Vagina (tissue), 2 donors: ENCODE results near the gene CAMK2A. TPM values are rescaled to one million over a fixed set of nuclear protein-coding genes. Genes with fewer than 3 reads are reported as not detected.
A peak's percentile ranks its signal among the peaks of the same experiment; 100 is the strongest.

Experiments
- DNase-seq, 2 donors: peaks; one replicate each; pipeline ENCODE4 v3.0.0-alpha.2; 2017; ENCODE audit errors: extremely low spot score in 2 of 2
- H3K27ac ChIP-seq: fragments of 200-600 bp; sonication (generic); one replicate; pipeline ENCODE4 v1.5.1; 2019
- H3K27me3 ChIP-seq: fragments of 200-600 bp; sonication (generic); one replicate; pipeline ENCODE4 v1.5.1; 2019
- H3K36me3 ChIP-seq, 2 donors: fragments of 200-600 bp; sonication (generic); one replicate each; pipeline ENCODE4 v1.5.1; 2017 to 2019
- H3K4me1 ChIP-seq: fragments of 200-600 bp; sonication (generic); one replicate; pipeline ENCODE4 v1.5.1; 2019
- H3K4me3 ChIP-seq, 2 donors: fragments of 200-600 bp; sonication (generic); 1 replicate in 1 of 2; 2 replicates in 1 of 2; pipeline ENCODE4 v1.5.1; 2016 to 2019
- H3K9me3 ChIP-seq: fragments of 200-600 bp; sonication (generic); one replicate; pipeline ENCODE4 v1.5.1; 2019
- CTCF ChIP-seq, 3 experiments: fragments of 450-650 bp in 2 of 3; fragments of 200-600 bp in 1 of 3; sonication (generic) in 1 of 3; IDR thresholded peaks; one replicate each; pipeline ENCODE4 v1.5.1; 2017 to 2019; ENCODE audit warnings: antibody characterized with exemption in 3 of 3, mild to moderate bottlenecking in 2 of 3, moderate library complexity in 2 of 3
- POLR2A ChIP-seq, 2 donors: fragments of 450-650 bp; IDR thresholded peaks; one replicate each; pipeline ENCODE4 v1.6.1; 2017; ENCODE audit warnings: antibody characterized with exemption in 2 of 2, mild to moderate bottlenecking in 2 of 2, moderate library complexity in 2 of 2
- POLR2AphosphoS5 ChIP-seq, 2 donors: sonication (generic); formaldehyde crosslinking; IDR thresholded peaks; one replicate each; pipeline ENCODE4 v1.9.0; 2017; ENCODE audit warnings: antibody characterized with exemption in 2 of 2, mild to moderate bottlenecking in 2 of 2, low read depth in 1 of 2; ENCODE audit not compliant: insufficient read depth in 1 of 2
- intact Hi-C: fragments of 100-400 bp; cut with DNase I; formaldehyde crosslinking; loops from one replicate; pipeline ENCODE4 v1.15.1; 2023
- total RNA-seq: library from RNA; depleted of rRNA; stranded (reverse); fragments of >200 nt; gene quantifications from one replicate; pipeline ENCODE4 v1.2.3, GENCODE V29; 2016

CAMK2A gene
- total RNA-seq, 1 donor from 2014 or later: 0.49 TPM

- peaks cover 39% of the 10 kb centered on the region for H3K4me1 ChIP-seq
- H3K27me3 ChIP-seq: no peaks in the 10 kb centered on the region
- no peak overlapping the region for H3K4me3 ChIP-seq
- no peak for DNase-seq
- H3K9me3 ChIP-seq: no peaks in the 10 kb centered on the region
- no peaks in the 10 kb centered on the region for H3K36me3 ChIP-seq
- intact Hi-C loops: no loop called here
- no peak for TF ChIP-seq CTCF (IDR thresholded peaks at IDR 0.05)
- no peak overlapping the region for H3K27ac ChIP-seq
These were observed 26.7 kb upstream of the CAMK2A start for GRCh38 chr5:150316320-150316719.

- TF ChIP-seq POLR2A (IDR thresholded peaks at IDR 0.05): no peak
- no peak for TF ChIP-seq CTCF (IDR thresholded peaks at IDR 0.05)
- TF ChIP-seq POLR2AphosphoS5 (IDR thresholded peaks at IDR 0.05; ENCODE audit: insufficient read depth in 1 of 2, low read depth in 1 of 2): no peak
- intact Hi-C loops: no loop called here
- H3K9me3 ChIP-seq: no peaks in the 10 kb centered on the region
These were observed 25.7 kb upstream of the CAMK2A start for GRCh38 chr5:150315245-150315644.

GRCh38 chr5:150313921-150314716 is 24.5 kb upstream of the CAMK2A start:
- intact Hi-C loops: no loop called here
- H3K4me1 ChIP-seq: peaks cover 34% of the 10 kb centered on the region
- no peaks in the 10 kb centered on the region for H3K27me3 ChIP-seq
- H3K4me3 ChIP-seq: no peak overlapping the region
- peak overlapping the region; percentile 12 for H3K27ac ChIP-seq
- no peak for DNase-seq
- no peaks in the 10 kb centered on the region for H3K36me3 ChIP-seq
- TF ChIP-seq POLR2AphosphoS5 (IDR thresholded peaks at IDR 0.05; ENCODE audit: insufficient read depth in 1 of 2, low read depth in 1 of 2): no peak
- TF ChIP-seq POLR2A (IDR thresholded peaks at IDR 0.05): no peak
- no peak for TF ChIP-seq CTCF (IDR thresholded peaks at IDR 0.05)
- H3K9me3 ChIP-seq: no peaks in the 10 kb centered on the region

More at GRCh38 chr5:150315245-150315644, 25.7 kb upstream of the CAMK2A start:
- Histone ChIP-seq H3K27ac (no peak overlapping the region), H3K4me1 (peaks cover 35% of the 10 kb centered on the region), H3K36me3 (no peaks in the 10 kb centered on the region), H3K4me3 (no peak overlapping the region), H3K27me3 (no peaks in the 10 kb centered on the region)
- no peak for DNase-seq

- TF ChIP-seq POLR2A (IDR thresholded peaks at IDR 0.05): no peak
- H3K9me3 ChIP-seq: no peaks in the 10 kb centered on the region
- H3K36me3 ChIP-seq: no peaks in the 10 kb centered on the region
- DNase-seq: no peak
- peaks cover 29% of the 10 kb centered on the region for H3K4me1 ChIP-seq
- H3K27ac ChIP-seq: no peak overlapping the region
- no peaks in the 10 kb centered on the region for H3K27me3 ChIP-seq
- intact Hi-C loops: no loop called here
- no peak overlapping the region for H3K4me3 ChIP-seq
These were observed 23.9 kb upstream of the CAMK2A start for GRCh38 chr5:150313501-150313900.

GRCh38 chr5:150312518-150312917 is 22.9 kb upstream of the CAMK2A start:
- H3K36me3 ChIP-seq: no peaks in the 10 kb centered on the region
- no peaks in the 10 kb centered on the region for H3K27me3 ChIP-seq
- intact Hi-C loops: no loop called here
- DNase-seq: no peak
- H3K9me3 ChIP-seq: no peaks in the 10 kb centered on the region
- TF ChIP-seq POLR2AphosphoS5 (IDR thresholded peaks at IDR 0.05; ENCODE audit: insufficient read depth in 1 of 2, low read depth in 1 of 2): no peak
- no peak for TF ChIP-seq POLR2A (IDR thresholded peaks at IDR 0.05)
- no peak for TF ChIP-seq CTCF (IDR thresholded peaks at IDR 0.05)
- H3K4me3 ChIP-seq: no peak overlapping the region
- peaks cover 19% of the 10 kb centered on the region for H3K4me1 ChIP-seq
- H3K27ac ChIP-seq: no peak overlapping the region
